HG03108 (cell line): Measurements from ENCODE around the gene CTNNA2.

Source experiments
- ATAC-seq: cut with Tn5 transposase; IDR thresholded peaks from one replicate; pipeline ENCODE4 v1.9.1; 2021; ENCODE audit warnings: moderate library complexity; ENCODE audit not compliant: unreplicated experiment

Gene CTNNA2

GRCh38 chr2:80247339-80247738 is 734.5 kb downstream of the CTNNA2 start:
- no peak for ATAC-seq

GRCh38 chr2:80248146-80248545 is 735.3 kb downstream of the CTNNA2 start:
- no peak for ATAC-seq

- no peak for ATAC-seq
Measured at GRCh38 chr2:80252294-80252986, 739.6 kb downstream of the CTNNA2 start.

GRCh38 chr2:80255918-80256781 is 743.3 kb downstream of the CTNNA2 start:
- no peak for ATAC-seq

- no peak for ATAC-seq
Measured at GRCh38 chr2:80256782-80257167, 743.9 kb downstream of the CTNNA2 start.

GRCh38 chr2:80257450-80257849 is 744.6 kb downstream of the CTNNA2 start:
- ATAC-seq = no peak

- ATAC-seq = no peak
Measured at GRCh38 chr2:80258341-80258740, 745.5 kb downstream of the CTNNA2 start.

- ATAC-seq = no peak
Measured at GRCh38 chr2:80258793-80259192, 745.9 kb downstream of the CTNNA2 start.

GRCh38 chr2:80259292-80259691 is 746.4 kb downstream of the CTNNA2 start:
- ATAC-seq = no peak

GRCh38 chr2:80266231-80266630 is 753.4 kb downstream of the CTNNA2 start:
- ATAC-seq = no peak

GRCh38 chr2:80269806-80270205 is 757.0 kb downstream of the CTNNA2 start:
- no peak for ATAC-seq

- no peak for ATAC-seq
Measured at GRCh38 chr2:80280598-80280997, 767.7 kb downstream of the CTNNA2 start.

GRCh38 chr2:80281049-80281448 is 768.2 kb downstream of the CTNNA2 start:
- ATAC-seq = no peak

GRCh38 chr2:80288576-80288975 is 775.7 kb downstream of the CTNNA2 start:
- ATAC-seq = no peak

- no peak for ATAC-seq
Measured at GRCh38 chr2:80291656-80292055, 778.8 kb downstream of the CTNNA2 start.

- no peak for ATAC-seq
Measured at GRCh38 chr2:80292474-80292873, 779.6 kb downstream of the CTNNA2 start.

- no peak for ATAC-seq
Measured at GRCh38 chr2:80293039-80293438, 780.2 kb downstream of the CTNNA2 start.

- ATAC-seq = no peak
Measured at GRCh38 chr2:80298954-80299353, 786.1 kb downstream of the CTNNA2 start.

- no peak for ATAC-seq
Measured at GRCh38 chr2:80299661-80300060, 786.8 kb downstream of the CTNNA2 start.

GRCh38 chr2:80300346-80300745 is 787.5 kb downstream of the CTNNA2 start:
- no peak for ATAC-seq

- ATAC-seq = no peak
Measured at GRCh38 chr2:80300954-80301353, 788.1 kb downstream of the CTNNA2 start.

GRCh38 chr2:80302001-80302313 is 789.1 kb downstream of the CTNNA2 start:
- ATAC-seq = no peak
